Peyer's patch (tissue), 4 donors: ENCODE results near the gene CFAP141. TPM values are rescaled to one million over a fixed set of nuclear protein-coding genes. Genes with fewer than 3 reads are reported as not detected.

Experiments used
- DNase-seq, 3 donors: peaks; one replicate each; pipeline ENCODE4 v3.0.0-alpha.2; 2017 to 2019
- H3K27ac ChIP-seq, 4 donors: fragments of 200-600 bp; sonication (generic); one replicate each; pipeline ENCODE4 v1.5.1; 2016 to 2019
- H3K27me3 ChIP-seq, 2 donors: fragments of 200-600 bp; sonication (generic); one replicate each; pipeline ENCODE4 v1.5.1; 2019
- H3K36me3 ChIP-seq, 3 donors: fragments of 200-600 bp; sonication (generic); one replicate each; pipeline ENCODE4 v1.5.1; 2016 to 2019
- H3K4me1 ChIP-seq, 4 donors: fragments of 200-600 bp; sonication (generic); one replicate each; pipeline ENCODE4 v1.5.1; 2016 to 2019
- H3K4me3 ChIP-seq, 4 donors: fragments of 200-600 bp; sonication (generic); 1 replicate in 3 of 4; 2 replicates in 1 of 4; pipeline ENCODE4 v1.5.1; 2016 to 2019; ENCODE audit warnings: mild to moderate bottlenecking in 1 of 4
- H3K9me3 ChIP-seq, 4 donors: fragments of 200-600 bp; sonication (generic); one replicate each; pipeline ENCODE4 v1.5.1; 2016 to 2019; ENCODE audit warnings: mild to moderate bottlenecking in 1 of 4
- POLR2A ChIP-seq, 2 donors: fragments of 450-650 bp; IDR thresholded peaks; one replicate each; pipeline ENCODE4 v1.5.1; 2017; ENCODE audit warnings: antibody characterized with exemption in 2 of 2, mild to moderate bottlenecking in 2 of 2, moderate library complexity in 2 of 2
- total RNA-seq, 4 donors: library from RNA; depleted of rRNA; stranded (reverse); fragments of >200 nt; gene quantifications; one replicate each; pipeline ENCODE4 v1.1.0, GENCODE V29; 2016
- TF ChIP-seq, protein P1 (sequence below), 6 experiments: fragments of 450-650 bp in 4 of 6; fragments of 200-600 bp in 2 of 6; sonication (generic) in 1 of 6; IDR thresholded peaks; one replicate each; pipeline ENCODE4 v1.5.1; 2017 to 2019; ENCODE audit warnings: antibody characterized with exemption in 6 of 6, mild to moderate bottlenecking in 3 of 6, moderate library complexity in 1 of 6

Gene CFAP141
- total RNA-seq, 4 donors from 2014 or later, result not detected

DNA sequence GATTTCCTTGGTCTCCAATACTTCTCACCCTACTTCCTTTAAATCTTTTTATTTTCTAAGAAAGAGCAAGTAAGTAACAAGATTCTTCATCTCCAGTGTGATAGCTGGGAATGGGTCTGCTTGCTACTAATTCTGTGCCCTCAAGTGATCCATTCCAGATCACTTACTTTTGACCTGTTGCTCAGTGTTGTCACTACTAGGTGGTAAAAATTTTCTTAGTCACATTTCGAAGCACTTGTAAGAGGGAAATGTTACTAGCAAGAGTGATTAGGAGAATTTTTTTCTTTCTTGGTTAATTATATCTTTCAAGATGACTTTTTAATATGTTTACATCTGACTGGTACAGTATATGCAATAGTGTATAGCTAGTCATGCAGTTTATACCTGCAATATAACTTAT is 16.8 kb upstream of the CFAP141 start:
- no peaks in the 10 kb centered on the region for H3K27me3 ChIP-seq
- no peaks in the 10 kb centered on the region for H3K9me3 ChIP-seq
- TF ChIP-seq, protein P1, sequence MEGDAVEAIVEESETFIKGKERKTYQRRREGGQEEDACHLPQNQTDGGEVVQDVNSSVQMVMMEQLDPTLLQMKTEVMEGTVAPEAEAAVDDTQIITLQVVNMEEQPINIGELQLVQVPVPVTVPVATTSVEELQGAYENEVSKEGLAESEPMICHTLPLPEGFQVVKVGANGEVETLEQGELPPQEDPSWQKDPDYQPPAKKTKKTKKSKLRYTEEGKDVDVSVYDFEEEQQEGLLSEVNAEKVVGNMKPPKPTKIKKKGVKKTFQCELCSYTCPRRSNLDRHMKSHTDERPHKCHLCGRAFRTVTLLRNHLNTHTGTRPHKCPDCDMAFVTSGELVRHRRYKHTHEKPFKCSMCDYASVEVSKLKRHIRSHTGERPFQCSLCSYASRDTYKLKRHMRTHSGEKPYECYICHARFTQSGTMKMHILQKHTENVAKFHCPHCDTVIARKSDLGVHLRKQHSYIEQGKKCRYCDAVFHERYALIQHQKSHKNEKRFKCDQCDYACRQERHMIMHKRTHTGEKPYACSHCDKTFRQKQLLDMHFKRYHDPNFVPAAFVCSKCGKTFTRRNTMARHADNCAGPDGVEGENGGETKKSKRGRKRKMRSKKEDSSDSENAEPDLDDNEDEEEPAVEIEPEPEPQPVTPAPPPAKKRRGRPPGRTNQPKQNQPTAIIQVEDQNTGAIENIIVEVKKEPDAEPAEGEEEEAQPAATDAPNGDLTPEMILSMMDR (IDR thresholded peaks at IDR 0.05), result no peak
- TF ChIP-seq POLR2A (IDR thresholded peaks at IDR 0.05), result no peak
- H3K36me3 ChIP-seq, result peaks cover 0 to 34% (median under 1%) of the 10 kb centered on the region in 3 donors
- H3K4me3 ChIP-seq, result no peak overlapping the region
- H3K4me1 ChIP-seq, result peaks cover 0 to 26% (median 10%) of the 10 kb centered on the region in 4 donors
- no peak for DNase-seq
- H3K27ac ChIP-seq, result no peak overlapping the region

DNA sequence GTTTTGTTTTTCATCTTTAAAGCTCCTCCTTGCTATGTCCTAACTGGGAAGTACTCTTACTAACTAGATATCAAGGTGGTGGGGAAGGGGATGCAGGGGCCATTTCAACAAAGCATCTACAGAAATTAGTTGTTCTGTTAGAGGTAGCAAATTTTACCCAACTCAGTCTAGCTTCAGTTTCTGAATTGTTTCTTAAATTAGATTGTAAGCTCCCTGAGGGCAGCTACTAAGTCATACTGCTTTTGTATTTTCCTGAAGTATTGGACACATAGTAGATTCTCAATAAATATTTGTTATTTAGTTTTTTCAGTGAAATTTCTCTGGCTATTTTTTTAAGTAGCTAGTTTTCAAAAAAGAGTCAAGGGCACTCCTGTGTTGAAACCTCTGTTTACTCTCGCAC is 16.4 kb upstream of the CFAP141 start:
- H3K4me1 ChIP-seq, result peaks cover 0 to 30% (median 10%) of the 10 kb centered on the region in 4 donors
- no peak for TF ChIP-seq POLR2A (IDR thresholded peaks at IDR 0.05)
- TF ChIP-seq, protein P1 (IDR thresholded peaks at IDR 0.05), result no peak
- DNase-seq, result no peak
- no peaks in the 10 kb centered on the region for H3K9me3 ChIP-seq
- no peaks in the 10 kb centered on the region for H3K27me3 ChIP-seq
- peak overlapping the region in 1 of 4 donors; percentile 97 for H3K27ac ChIP-seq
- H3K36me3 ChIP-seq, result peaks cover 0 to 34% (median 4%) of the 10 kb centered on the region in 3 donors
- H3K4me3 ChIP-seq, result peak overlapping the region in 1 of 4 donors; percentile 70

DNA sequence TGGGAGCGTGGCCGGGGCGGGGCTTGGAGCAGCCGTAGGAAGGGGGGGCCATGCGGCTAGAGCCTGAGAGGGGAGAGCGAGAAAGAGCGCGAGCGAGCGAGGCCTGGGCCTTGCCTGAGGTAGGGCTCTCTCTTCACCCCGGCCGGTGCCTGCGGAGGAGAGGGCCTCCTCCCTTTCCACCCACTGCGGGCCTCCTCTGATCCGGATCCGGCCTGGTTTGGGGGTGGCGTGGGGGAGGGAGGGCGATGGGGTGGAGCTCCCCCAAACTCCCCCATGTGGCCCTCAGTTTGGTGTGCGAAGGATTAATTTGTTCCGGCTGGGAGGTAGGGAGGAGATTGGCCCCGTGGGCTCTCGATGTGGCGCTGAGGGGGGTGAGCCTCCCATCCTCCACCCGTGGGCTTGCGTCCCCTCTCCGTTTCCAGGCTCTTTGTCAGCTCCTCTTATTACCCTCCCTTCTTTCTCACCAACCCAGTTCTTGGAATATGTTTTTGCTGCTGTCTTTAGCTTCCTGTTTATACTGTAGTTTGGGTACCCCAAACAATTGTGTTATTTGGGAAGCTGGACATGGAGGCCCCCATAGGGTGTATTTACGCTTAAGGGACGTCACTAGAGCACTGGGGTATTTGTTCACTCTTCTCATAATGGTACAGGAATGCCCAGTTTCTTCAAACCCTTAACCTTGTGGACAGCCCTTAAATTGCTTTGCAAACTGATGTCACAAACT is 15.3 kb upstream of the CFAP141 start:
- DNase-seq, result peak; percentile 53 to 78 (median 77)
- Histone ChIP-seq H3K4me3 (peak overlapping the region; percentile 66 to 98 (median 80)), H3K27ac (peak overlapping the region; percentile 94 to 99 (median 97)), H3K4me1 (peaks cover 0 to 32% (median 10%) of the 10 kb centered on the region in 4 donors), H3K27me3 (no peaks in the 10 kb centered on the region), H3K36me3 (peaks cover 0 to 33% (median 4%) of the 10 kb centered on the region in 3 donors), H3K9me3 (no peaks in the 10 kb centered on the region)
- TF ChIP-seq, protein P1 (IDR thresholded peaks at IDR 0.05), result peak in 1 of 6 experiments; percentile 2
- no peak for TF ChIP-seq POLR2A (IDR thresholded peaks at IDR 0.05)

DNA sequence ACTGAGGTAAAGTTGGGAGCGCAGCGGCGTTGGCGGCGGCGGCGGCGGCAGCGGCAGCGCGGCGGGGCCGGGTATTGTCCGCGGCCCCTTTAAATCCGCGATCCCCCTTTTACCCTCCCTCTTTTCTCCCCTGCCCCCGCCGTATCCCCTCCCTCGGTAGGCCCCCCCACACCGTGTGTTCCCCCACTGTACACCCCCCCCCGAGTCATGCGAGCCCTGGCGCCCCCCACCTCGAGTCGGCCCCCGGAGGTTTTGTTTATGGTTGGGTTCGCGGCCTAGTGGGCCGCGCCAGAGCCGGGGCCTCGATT is 14.8 kb upstream of the CFAP141 start:
- DNase-seq, result peak in 1 of 3 donors; percentile 51
- Histone ChIP-seq H3K9me3 (no peaks in the 10 kb centered on the region), H3K27ac (peak overlapping the region; percentile 94 to 99 (median 97)), H3K4me1 (peaks cover 0 to 32% (median 10%) of the 10 kb centered on the region in 4 donors), H3K36me3 (peaks cover 0 to 29% (median 4%) of the 10 kb centered on the region in 3 donors), H3K4me3 (peak overlapping the region; percentile 66 to 98 (median 80)), H3K27me3 (no peaks in the 10 kb centered on the region)
- TF ChIP-seq, protein P1 (IDR thresholded peaks at IDR 0.05), result no peak
- no peak for TF ChIP-seq POLR2A (IDR thresholded peaks at IDR 0.05)

DNA sequence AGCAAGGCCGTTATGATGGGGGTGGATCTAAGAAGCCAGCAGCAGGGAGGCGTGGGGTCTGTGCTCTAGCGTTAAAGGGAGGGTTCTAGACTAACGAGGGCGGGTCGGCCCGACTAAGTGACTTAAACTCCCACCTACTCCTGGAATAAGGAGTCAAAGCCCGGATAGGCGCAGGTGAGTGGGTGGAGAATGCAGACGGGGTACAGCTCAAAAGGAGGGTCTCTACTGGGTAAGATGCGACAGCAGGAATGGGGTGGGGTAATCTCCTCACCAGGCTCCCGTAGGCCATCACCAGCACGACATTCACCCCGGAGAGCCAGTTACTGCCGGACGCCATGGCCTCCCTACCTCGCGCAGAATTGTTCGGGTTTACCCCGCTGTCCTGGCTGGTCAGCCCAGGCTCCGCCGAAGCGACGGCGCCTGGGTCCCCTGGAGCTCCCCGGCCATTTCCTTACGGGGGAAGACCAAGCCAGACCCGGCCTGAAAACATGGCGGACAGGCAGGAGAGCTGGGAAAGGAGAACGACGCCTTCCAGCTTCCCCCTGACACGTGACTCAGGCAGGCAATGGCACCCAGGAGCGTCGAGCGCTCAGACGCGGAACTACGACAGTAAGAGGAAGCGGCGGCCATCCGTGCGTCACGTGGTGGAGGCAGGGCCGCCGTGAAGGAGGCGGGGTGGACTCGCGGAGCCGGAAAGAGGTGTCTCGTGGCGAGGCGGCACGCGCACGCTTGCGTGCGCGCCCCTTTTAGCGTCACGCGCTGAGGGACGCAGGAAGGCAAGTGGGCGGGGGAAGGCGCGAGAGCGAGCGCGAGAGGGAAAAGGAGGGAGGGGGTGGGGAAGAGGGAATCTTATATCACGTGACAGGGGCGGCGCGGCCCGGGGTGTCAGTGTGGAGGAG is 14.2 kb upstream of the CFAP141 start, which contains the start of gene UBAP2L:
TSS of gene UBAP2L (plus strand) at position 885 of the 899 bp plus-strand sequence. CDS start 4,169 bp downstream, outside the sequence.
- Histone ChIP-seq H3K4me3 (peak within 1 kb of the TSS; percentile 66 to 98 (median 88)), H3K9me3 (no peaks in the 10 kb centered on the region), H3K4me1 (peaks cover 0 to 32% (median 10%) of the 10 kb centered on the region in 4 donors), H3K36me3 (peaks cover 0 to 25% (median 4%) of the 10 kb centered on the region in 3 donors), H3K27me3 (no peaks in the 10 kb centered on the region), H3K27ac (peak within 1 kb of the TSS; percentile 94 to 99 (median 98))
- DNase-seq, result peak; percentile 98 to 100 (median 99)
- peak; percentile 57 to 77 for TF ChIP-seq POLR2A (IDR thresholded peaks at IDR 0.05)
- TF ChIP-seq, protein P1 (IDR thresholded peaks at IDR 0.05), result no peak
